ENCODE data around the gene FAM234B. TPM values are rescaled to one million over a fixed set of nuclear protein-coding genes. Genes with fewer than 3 reads are reported as not detected.

Gene FAM234B
- total and polyA plus RNA-seq, 2 donors from 2014 or later: 9.6 TPM

- H3K36me3 ChIP-seq (ENCODE audit: control insufficient read depth in 2 of 3, insufficient read depth in 3 of 3, low read length in 3 of 3): no peaks in the 10 kb centered on the region
- H3K27me3 ChIP-seq (ENCODE audit: control insufficient read depth, insufficient read depth, low read length): no peaks in the 10 kb centered on the region
- H3K9ac ChIP-seq (ENCODE audit: low read length in 3 of 3): no peak overlapping the region
- no peaks in the 10 kb centered on the region for H3K9me3 ChIP-seq (ENCODE audit: control insufficient read depth in 2 of 3, insufficient read depth in 1 of 3, low read length in 3 of 3)
- no peak for DNase-seq
- no peak for TF ChIP-seq CTCF (IDR thresholded peaks at IDR 0.05; ENCODE audit: borderline replicate concordance, extremely low read depth, insufficient read depth)
- peaks cover 0 to 25% (median 14%) of the 10 kb centered on the region in 3 donors for H3K4me1 ChIP-seq (ENCODE audit: control insufficient read depth in 2 of 3, insufficient read depth in 2 of 3, low read depth in 1 of 3, low read length in 3 of 3)
- FAIRE-seq: no peak
- H3K27ac ChIP-seq (ENCODE audit: low read depth in 2 of 2, low read length in 2 of 2): no peak overlapping the region
- H3K4me3 ChIP-seq (ENCODE audit: low read length in 3 of 3): peak overlapping the region in 2 of 3 donors; percentile 18 to 19
- intact Hi-C loops (cut with DNase I): no loop called here
Measured at GRCh38 chr12:12997156-12997555, 47.0 kb upstream of the FAM234B start.

DNA sequence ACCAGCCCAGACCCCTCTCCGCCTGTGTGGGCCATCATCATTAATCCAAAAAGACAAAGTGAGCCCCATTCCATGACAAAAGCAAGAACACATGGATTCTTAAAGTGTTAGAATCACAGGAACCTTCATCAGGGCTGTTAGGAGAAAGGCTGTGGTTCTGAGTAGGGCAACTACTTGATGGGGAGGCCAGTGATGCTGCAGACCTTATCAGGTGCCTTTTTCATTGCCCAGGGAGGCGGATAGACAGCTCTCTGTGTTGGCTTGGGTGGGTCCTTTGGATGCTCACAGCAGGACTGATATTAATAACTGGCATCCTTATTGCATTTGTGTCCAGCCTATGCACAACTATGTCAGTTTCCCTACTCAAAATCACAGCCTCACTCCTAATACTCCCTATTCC lies 46.4 kb upstream of the FAM234B start:
- Histone ChIP-seq H3K4me1 (ENCODE audit: control insufficient read depth in 2 of 3, insufficient read depth in 2 of 3, low read depth in 1 of 3, low read length in 3 of 3) (peaks cover 0 to 27% (median 14%) of the 10 kb centered on the region in 3 donors), H3K27ac (ENCODE audit: low read depth in 2 of 2, low read length in 2 of 2) (no peak overlapping the region), H3K36me3 (ENCODE audit: control insufficient read depth in 2 of 3, insufficient read depth in 3 of 3, low read length in 3 of 3) (no peaks in the 10 kb centered on the region), H3K9me3 (ENCODE audit: control insufficient read depth in 2 of 3, insufficient read depth in 1 of 3, low read length in 3 of 3) (no peaks in the 10 kb centered on the region), H3K27me3 (ENCODE audit: control insufficient read depth, insufficient read depth, low read length) (no peaks in the 10 kb centered on the region), H3K4me3 (ENCODE audit: low read length in 3 of 3) (peak overlapping the region in 1 of 3 donors; percentile 18), H3K9ac (ENCODE audit: low read length in 3 of 3) (no peak overlapping the region)
- intact Hi-C loops (cut with DNase I): no loop called here
- FAIRE-seq: no peak
- no peak for TF ChIP-seq CTCF (IDR thresholded peaks at IDR 0.05; ENCODE audit: borderline replicate concordance, extremely low read depth, insufficient read depth)
- DNase-seq: no peak

DNA sequence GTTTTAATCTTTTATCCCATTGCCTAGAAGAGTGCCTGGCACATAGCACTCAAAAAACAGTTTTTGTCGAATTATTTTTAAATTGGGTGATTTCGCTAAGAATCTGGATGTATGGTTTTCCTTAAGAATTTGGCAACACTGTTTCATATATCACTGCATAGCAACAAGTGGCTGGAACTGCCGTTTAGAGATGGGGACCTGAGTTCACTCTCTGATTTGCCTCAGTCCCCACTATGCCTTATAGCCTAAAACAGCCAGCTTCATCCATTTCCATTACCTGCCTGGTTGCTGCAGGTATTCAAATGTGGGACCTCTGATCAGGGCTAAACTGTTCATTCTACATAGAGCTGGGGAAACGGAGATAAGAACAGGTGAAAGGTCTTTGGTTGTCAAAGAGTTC lies 45.9 kb upstream of the FAM234B start:
- Histone ChIP-seq H3K27me3 (ENCODE audit: control insufficient read depth, insufficient read depth, low read length) (no peaks in the 10 kb centered on the region), H3K36me3 (ENCODE audit: control insufficient read depth in 2 of 3, insufficient read depth in 3 of 3, low read length in 3 of 3) (no peaks in the 10 kb centered on the region), H3K9ac (ENCODE audit: low read length in 3 of 3) (peak overlapping the region in 1 of 3 donors; percentile 38), H3K4me3 (ENCODE audit: low read length in 3 of 3) (peak overlapping the region in 2 of 3 donors; percentile 11 to 89), H3K27ac (ENCODE audit: low read depth in 2 of 2, low read length in 2 of 2) (no peak overlapping the region), H3K4me1 (ENCODE audit: control insufficient read depth in 2 of 3, insufficient read depth in 2 of 3, low read depth in 1 of 3, low read length in 3 of 3) (peaks cover 0 to 27% (median 14%) of the 10 kb centered on the region in 3 donors), H3K9me3 (ENCODE audit: control insufficient read depth in 2 of 3, insufficient read depth in 1 of 3, low read length in 3 of 3) (no peaks in the 10 kb centered on the region)
- DNase-seq (no peak), FAIRE-seq (no peak)
- intact Hi-C loops (cut with DNase I): no loop called here
- TF ChIP-seq CTCF (IDR thresholded peaks at IDR 0.05; ENCODE audit: borderline replicate concordance, extremely low read depth, insufficient read depth): no peak
